ENCODE results near the gene GRIA2.

Gene GRIA2

GRCh38 chr4:157389741-157390140 lies 169.2 kb downstream of the GRIA2 start:
- DNase-seq: no peak

- DNase-seq: no peak
Measured at GRCh38 chr4:157405070-157405469, 184.5 kb downstream of the GRIA2 start.
